Prostate gland (tissue), 2 donors: ENCODE measurements around the gene SUN5.

ENCODE experiments used
- CTCF ChIP-seq, 4 experiments: fragments of 200-600 bp in 2 of 4; fragments of 450-650 bp in 2 of 4; sonication (generic) in 2 of 4; IDR thresholded peaks; 1 replicate in 3 of 4; 2 replicates in 1 of 4; pipeline ENCODE4 v1.5.1; 2016 to 2019; ENCODE audit warnings: antibody characterized with exemption in 4 of 4, mild to moderate bottlenecking in 2 of 4, moderate library complexity in 2 of 4
- POLR2A ChIP-seq: fragments of 450-650 bp; IDR thresholded peaks from one replicate; pipeline ENCODE4 v1.6.1; 2016; ENCODE audit warnings: antibody characterized with exemption, mild to moderate bottlenecking

- no peak for TF ChIP-seq CTCF (IDR thresholded peaks at IDR 0.05)
- no peak for TF ChIP-seq POLR2A
Measured at GRCh38 chr20:32958574-32958973, 45.7 kb downstream of the SUN5 start.
